Measurements from ENCODE around the gene ARHGEF16.
A peak's percentile ranks its signal among the peaks of the same experiment; 100 is the strongest.

ARHGEF16 gene

DNA sequence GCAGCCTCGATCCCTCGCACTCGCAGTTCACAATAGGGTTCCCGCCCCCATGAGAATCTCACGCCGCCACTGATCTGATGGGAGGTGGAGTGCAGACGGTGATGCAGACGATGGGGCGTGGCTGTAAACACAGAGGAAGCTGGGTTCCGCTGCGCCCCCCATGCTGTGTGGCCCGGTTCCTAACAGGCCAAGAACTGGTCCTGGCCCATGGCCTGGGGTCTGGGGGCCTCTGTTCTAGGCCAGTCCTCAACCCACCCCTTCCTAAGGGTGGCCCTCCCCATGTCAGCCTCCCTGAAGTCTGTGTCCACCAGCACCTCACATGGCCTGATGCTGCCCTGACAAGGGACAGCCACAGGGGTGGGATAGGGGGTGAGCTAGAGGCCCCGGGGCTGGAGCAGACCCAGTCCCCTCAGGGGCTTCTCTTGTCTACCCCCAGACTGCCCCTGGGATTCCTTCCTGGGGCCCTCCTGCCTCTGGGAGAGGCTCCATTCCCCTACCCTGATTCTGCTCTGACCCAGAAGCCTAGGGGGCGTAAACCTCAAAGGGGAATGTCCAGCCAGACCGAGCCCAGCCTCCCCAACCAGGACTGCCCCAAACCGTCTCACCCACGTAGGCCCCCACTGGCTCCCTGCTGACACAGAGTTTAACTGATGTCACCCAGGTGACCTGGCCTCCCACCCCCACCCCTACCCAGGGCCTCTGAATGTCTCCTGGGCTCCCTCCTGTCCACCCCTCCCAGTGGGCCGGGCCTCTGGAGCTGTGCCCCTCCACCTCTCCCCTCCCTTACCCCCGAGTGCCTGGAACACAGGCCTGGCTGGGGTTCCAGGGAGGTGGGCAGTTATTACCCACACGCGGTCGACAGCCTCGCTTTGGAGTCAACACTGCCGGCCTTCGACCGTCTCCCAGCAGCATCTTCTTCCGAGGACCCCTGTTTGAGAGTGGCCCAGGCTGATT lies 14.8 kb upstream of the ARHGEF16 start:
- DNase-seq: no peak

DNA sequence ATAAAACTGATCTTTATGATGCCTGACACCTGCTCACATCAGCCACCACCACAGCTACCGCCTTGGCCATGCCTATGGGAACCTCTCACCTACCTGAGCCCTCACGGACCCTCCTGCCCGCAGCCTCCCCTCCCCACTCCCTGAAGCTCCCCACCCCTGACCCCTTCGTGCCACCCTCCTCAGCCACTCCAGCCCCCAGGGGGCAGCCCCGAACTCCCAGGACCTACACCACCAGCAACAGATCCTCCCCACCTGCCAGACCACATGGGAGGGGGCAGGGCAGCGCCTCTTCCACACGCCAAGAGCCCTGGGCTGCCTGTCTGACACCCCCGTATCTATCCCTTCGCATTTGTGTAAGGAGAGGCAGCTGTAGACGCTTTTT lies 14.2 kb upstream of the ARHGEF16 start:
- DNase-seq: no peak

- no peak for DNase-seq
Observed at GRCh38 chr1:3440711-3441409, 13.6 kb upstream of the ARHGEF16 start.

DNA sequence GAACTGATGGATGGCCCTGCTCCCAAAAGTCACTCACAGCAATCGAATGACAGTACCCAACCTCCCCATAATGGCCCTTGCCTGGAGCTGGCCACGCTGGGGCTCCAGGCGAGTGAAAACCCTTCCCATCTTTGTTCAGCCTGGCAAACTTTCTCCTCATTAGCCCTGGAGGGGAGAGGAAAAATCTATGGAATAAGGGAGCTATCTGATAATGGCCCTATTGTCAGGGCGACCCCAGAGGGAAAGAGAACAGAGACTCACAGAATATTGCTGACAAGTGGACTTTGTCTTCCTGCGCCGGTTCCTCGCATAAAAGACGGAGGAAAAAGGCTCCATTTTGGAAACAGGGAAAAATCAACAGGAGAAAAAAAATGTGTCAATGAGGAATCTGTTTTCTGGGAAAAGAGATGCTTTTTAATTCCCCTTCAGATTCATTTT lies 13.0 kb upstream of the ARHGEF16 start:
- DNase-seq: no peak

DNA sequence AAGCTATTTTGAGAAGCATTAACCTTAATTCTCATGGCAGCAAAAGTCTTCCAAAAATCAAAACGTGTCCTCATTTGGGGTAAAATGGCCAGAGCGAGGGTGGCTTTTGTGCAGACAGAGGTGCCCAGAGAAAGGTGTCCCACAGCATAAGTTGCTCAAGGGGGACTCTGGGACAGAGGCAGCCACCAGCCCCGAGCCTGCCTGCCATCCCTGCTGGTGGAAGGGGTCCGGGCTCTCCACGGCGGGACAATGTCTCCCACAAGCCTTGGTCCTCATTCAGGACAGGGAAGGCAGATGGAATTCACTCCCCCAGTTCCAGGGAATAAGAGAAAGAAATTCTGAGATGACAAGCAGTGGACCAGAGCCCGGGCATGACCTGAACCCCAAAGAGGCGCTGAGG lies 12.6 kb upstream of the ARHGEF16 start:
- DNase-seq: no peak

GRCh38 chr1:3442331-3442730 lies 12.1 kb upstream of the ARHGEF16 start:
- no peak for DNase-seq

DNA sequence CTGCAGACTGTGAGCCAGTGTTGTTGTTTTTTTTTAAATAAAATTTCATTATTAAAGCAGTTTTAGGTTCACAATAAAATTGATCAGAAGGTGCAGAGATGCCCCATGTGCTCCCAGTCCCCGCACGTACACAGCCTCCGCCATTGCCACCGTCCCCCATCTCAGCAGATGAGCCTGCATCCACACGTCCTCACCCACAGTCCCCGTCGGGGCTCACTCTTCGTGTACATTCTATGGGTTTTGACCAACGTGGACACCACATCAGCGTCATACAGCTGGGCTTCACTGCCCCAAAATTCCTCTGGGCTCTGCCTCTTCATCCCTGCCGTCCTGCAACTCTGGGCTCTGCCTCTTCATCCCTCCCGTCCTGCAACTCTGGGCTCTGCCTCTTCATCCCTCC lies 11.6 kb upstream of the ARHGEF16 start:
- no peak for DNase-seq

GRCh38 chr1:3443807-3444206 lies 10.7 kb upstream of the ARHGEF16 start:
- DNase-seq: no peak

DNA sequence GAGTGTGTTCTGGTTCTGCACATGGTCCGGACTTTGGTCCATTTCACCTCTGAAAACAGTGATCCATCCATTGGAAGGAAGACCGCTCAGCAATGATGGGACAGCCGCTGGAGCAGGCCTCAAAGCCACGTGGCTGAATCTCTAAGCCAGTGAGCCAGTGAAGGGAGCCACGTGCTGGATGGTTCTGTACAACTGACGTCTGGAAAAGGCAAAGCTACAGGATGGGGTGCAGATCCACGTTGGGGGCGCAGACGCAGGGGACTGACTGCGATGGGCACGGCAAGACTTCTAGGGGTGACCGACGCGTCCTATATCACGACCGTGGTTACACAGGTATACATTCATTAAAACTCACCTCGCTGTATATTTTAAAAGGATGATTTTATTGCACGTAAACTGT lies 10.2 kb upstream of the ARHGEF16 start:
- DNase-seq: no peak

DNA sequence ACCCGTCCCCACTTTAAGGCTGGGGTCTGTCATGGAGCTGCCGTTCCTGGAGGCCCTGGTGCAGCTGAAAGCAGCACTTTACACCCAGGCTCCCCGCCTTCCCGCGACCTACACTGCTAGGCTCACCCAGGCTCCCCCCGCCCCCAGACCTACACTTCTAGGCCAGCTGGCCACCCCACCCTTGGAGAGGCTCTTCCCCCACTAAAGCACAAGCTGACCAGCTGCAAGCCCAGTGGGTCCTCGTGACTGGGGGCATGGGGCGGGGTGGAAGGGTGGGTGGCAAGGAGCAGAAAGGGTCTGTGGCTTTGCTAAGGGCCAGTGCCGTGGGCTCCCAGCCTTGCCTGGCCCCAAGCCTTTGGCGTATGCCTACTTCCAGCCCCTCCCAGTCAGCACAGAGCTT lies 9.7 kb upstream of the ARHGEF16 start:
- no peak for DNase-seq

- no peak for DNase-seq
Observed at GRCh38 chr1:3450202-3450863, 4.1 kb upstream of the ARHGEF16 start.

DNA sequence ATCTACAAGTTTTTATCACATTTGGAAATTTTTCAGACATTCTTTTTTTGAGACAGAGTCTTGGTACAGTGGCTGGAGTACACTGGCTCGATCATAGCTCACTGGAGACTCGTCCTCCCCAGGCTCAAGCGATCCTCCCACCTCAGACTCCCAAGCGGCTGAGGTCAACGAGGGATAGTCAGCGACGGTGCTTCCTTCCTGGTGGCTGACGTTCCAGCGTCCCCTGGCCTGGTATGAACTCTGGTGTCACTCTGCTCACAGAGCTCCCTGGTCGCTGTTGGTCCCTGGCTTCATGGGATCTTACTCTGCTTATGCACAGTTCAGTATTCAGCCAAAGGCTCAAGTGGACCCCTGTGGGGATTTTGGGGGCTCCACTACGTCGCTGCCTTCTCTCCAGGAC lies 3.5 kb upstream of the ARHGEF16 start:
- no peak for DNase-seq

- DNase-seq: no peak
Observed at GRCh38 chr1:3451994-3452865, 2.2 kb upstream of the ARHGEF16 start.

DNA sequence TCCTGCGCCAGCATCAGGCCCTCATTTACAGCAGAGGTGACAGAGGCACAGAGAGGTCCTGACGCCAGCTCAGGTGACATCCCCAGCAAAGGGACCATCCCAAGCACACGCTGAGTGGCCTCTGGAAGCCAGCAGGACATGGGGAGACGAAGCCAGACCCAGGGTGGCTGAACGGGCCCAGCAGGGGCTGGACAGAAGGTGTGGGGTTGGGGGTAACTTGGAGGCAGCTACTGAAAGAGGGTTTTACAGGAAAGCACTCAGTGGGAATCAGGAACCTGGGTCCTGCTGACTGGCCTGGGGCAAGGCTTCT lies 1.6 kb upstream of the ARHGEF16 start:
- no peak for DNase-seq

DNA sequence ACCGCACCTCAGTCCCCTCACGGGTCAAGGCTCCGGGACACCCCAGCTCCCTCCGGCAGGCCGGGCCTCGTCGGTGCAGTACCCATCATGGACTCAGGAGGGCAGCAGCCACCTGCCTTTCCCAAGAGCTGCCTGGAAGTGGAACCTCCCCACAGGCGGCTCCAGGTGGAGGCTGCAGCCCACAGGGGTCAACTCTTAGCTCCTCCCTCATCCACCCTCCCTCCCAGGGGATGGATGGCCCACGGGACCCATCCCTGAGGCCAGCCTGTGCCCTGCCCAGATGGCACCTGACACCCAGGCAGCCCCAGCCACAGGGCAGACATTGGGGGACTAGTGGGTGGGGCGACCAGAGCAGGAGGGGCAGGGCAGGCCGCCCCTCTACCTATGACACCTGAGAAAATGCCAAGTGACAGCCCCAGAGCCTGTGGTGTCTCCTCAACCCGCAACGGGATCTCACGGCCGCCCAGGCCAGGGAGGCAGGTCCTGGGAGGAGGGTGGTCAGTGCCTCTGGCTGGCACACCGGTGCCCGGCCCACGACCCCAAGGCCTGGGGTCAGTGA lies 1.2 kb upstream of the ARHGEF16 start:
- DNase-seq: peak; percentile 65

DNA sequence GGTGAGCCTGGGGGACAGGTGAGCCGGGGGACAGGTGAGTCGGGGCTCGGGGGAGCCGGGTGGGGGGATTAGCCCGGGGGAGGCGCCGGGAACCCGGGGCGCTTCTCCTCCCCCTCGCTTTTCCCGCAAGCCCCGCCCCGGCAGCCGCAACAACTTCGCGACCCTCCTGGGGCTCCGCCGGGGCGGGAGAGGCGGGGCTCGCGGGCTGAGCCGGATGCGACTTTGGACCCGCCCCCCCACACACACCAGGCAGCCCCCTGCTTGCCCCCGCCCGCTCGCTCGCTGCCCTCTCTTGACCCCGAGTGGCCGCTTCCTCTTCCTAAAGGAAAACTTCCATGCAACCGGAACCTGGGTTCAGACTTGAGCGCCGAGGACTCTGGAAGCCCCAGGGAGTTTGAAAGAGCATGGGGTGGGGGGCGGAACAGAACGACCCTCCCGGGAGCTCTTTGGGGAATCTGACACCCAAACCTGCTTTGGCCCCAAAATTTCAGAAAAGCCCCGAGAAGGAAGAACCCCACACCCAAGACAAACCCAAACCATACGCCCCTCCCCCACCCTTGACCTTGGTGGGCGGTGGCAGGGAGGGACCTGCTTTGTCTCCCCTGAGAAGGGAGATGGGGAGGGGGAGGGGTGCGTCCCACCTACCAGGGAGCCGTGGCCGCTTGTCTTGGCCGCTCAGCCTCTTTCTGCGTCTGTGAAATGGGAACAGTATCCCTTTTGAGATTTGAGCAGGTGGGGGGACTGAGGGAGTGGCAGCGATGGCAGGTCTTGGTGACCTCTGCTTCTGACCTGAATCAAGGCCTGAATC lies 550 bp downstream of the ARHGEF16 start:
- DNase-seq: peak; percentile 19

- no peak for DNase-seq
Observed at GRCh38 chr1:3455670-3456448, 1.4 kb downstream of the ARHGEF16 start.

- no peak for DNase-seq
Observed at GRCh38 chr1:3456449-3456963, 2.0 kb downstream of the ARHGEF16 start.

DNA sequence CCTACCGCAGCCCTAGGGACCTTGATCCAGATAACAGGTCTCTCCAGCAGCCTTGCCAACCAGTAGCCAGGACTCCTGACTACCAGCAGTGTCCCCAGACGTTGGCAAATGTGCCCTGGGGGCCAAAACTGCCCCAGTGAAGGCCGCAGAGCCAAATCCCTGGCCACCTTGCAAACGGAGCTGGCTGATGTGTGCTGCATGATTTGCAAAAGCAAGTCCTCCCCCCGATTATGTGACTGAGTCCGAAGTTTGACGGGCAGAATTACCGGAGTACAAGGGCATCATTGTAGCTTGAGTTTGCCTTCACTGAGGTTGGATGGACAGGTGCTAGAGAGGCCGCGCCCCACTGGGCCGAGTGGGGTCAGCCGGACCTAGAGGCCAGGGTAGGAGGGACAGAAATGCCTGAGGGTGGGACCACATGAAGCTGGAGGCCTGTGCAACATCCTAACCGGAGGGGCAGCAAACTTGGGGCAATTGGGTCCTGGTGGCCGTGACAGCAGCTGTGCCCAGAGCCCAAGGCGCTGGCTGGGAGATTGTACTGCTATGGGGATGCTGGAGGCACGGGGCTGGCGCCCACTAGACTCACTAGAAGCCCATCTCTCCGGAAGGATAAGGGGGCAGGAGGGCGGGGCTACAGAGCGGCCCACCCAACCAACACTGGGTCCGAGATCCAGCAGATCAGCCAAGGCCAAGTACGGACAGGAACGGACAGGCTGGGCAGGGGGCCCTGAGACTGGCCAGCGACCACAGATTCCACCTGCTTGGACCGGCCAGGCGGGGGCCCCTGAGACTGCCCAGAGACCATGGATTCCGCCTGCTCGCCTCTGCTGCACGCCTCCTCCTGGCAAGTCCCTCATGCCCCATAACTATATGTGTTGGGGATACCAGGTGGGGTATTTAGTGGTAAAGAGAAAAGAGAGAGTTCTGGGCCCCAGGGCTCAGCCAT lies 2.8 kb downstream of the ARHGEF16 start:
- DNase-seq: no peak

Data from activated gamma-delta T cell treated with Interleukin-2 at 50 U/mL for 16 hours (primary cell).